ENCODE results near the gene NEGR1. TPM values are rescaled to one million over a fixed set of nuclear protein-coding genes. Genes with fewer than 3 reads are reported as not detected.

The NEGR1 gene
- total RNA-seq, 1 donor from 2014 or later = 9.7 TPM

DNA sequence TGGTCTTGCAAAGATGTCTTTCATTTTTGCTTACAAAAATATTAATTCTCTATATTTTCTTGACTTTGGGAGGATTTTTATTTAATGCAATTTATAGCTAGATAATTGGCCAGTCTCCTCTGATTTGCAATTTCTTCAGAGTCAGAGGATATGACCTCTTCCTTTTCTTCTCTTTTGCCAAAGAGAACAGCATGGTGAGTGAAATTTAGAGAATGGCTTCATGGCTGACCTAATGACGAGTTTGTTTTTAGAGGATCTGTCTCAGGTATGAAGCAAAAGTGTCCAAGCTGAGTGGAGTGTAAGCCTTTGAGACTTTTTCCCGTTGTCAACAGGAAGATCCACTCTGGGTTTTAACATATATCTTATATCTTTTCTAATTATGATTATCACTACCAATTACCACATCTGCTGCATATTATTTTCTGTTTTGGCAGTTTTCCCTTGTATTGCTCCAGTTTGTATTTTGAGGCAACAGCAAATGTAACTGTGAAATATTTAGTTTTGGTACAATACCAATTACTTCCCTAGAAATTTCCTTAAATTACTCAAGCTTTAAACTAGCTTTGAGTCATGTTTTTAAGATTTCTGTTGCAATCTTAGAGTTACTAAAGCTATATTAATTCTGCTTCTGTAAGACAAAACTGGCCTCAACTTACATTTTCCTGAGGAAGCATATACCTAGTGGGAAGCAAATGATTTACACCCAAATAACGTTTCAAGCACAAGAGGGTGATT lies 868.7 kb downstream of the NEGR1 start:
- H3K9me3 ChIP-seq (replicated peaks) = no peaks in the 10 kb centered on the region
- H3K27me3 ChIP-seq (ENCODE audit: low read depth) = no peaks in the 10 kb centered on the region
- intact Hi-C loops (cut with micrococcal nuclease) = no loop called here
- H3K27ac ChIP-seq (replicated peaks) = no peak overlapping the region
- H3K4me3 ChIP-seq = no peak overlapping the region
- DNase-seq = no peak
- TF ChIP-seq, protein P1, sequence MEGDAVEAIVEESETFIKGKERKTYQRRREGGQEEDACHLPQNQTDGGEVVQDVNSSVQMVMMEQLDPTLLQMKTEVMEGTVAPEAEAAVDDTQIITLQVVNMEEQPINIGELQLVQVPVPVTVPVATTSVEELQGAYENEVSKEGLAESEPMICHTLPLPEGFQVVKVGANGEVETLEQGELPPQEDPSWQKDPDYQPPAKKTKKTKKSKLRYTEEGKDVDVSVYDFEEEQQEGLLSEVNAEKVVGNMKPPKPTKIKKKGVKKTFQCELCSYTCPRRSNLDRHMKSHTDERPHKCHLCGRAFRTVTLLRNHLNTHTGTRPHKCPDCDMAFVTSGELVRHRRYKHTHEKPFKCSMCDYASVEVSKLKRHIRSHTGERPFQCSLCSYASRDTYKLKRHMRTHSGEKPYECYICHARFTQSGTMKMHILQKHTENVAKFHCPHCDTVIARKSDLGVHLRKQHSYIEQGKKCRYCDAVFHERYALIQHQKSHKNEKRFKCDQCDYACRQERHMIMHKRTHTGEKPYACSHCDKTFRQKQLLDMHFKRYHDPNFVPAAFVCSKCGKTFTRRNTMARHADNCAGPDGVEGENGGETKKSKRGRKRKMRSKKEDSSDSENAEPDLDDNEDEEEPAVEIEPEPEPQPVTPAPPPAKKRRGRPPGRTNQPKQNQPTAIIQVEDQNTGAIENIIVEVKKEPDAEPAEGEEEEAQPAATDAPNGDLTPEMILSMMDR (IDR thresholded peaks at IDR 0.05; ENCODE audit: borderline replicate concordance) = no peak
- no peaks in the 10 kb centered on the region for H3K36me3 ChIP-seq
- no peaks in the 10 kb centered on the region for H3K4me1 ChIP-seq

DNA sequence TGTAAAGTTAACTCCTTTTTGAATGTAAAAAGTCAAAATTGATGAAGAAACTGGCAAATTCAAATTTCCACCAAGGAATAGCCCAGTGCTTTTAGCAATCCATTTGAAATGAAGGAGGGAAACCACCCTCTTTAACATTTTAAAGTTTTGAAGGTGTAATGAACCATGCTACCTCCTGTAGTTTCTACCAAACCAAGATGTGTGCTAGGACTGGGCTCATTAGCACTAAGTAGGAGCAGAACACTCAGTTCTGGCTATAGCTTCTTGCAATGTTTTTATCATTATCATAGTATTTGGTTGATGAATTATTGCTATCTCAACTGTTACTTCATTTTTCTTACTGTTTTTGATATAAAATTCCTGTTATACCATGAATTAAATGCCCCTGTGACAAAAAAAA lies 882.3 kb downstream of the NEGR1 start:
- H3K27ac ChIP-seq (replicated peaks) = no peak overlapping the region
- no peaks in the 10 kb centered on the region for H3K27me3 ChIP-seq (ENCODE audit: low read depth)
- TF ChIP-seq, protein P1 (IDR thresholded peaks at IDR 0.05; ENCODE audit: borderline replicate concordance) = no peak
- DNase-seq = no peak
- no peak overlapping the region for H3K4me3 ChIP-seq
- no peaks in the 10 kb centered on the region for H3K4me1 ChIP-seq
- no peaks in the 10 kb centered on the region for H3K36me3 ChIP-seq
- peaks cover 2% of the 10 kb centered on the region for H3K9me3 ChIP-seq (replicated peaks)
- intact Hi-C loops (cut with micrococcal nuclease) = no loop called here

DNA sequence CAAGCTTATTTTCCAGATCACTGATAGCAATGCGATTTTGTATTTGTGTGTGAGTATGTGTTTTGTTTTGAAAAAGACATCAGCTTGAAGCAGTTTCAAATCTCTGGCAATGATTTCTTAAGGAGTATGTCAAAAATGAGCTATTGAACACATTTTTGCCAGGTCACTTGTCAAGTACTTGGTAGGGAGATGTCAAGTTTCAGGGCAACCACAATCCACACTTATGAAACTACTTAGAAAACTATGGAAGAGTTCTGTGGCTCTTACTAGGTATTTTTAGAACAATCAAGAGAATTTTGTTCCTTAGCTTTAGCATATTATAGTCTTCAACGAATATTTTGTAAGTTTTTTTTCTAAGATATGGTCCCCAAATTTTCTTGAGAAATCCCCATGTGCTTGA lies 882.7 kb downstream of the NEGR1 start:
- intact Hi-C loops (cut with micrococcal nuclease) = no loop called here
- Histone ChIP-seq H3K9me3 (replicated peaks) (peaks cover 5% of the 10 kb centered on the region), H3K27me3 (ENCODE audit: low read depth) (no peaks in the 10 kb centered on the region), H3K36me3 (no peaks in the 10 kb centered on the region), H3K4me1 (no peaks in the 10 kb centered on the region), H3K4me3 (no peak overlapping the region), H3K27ac (replicated peaks) (no peak overlapping the region)
- TF ChIP-seq, protein P1 (IDR thresholded peaks at IDR 0.05; ENCODE audit: borderline replicate concordance) = no peak
- no peak for DNase-seq

DNA sequence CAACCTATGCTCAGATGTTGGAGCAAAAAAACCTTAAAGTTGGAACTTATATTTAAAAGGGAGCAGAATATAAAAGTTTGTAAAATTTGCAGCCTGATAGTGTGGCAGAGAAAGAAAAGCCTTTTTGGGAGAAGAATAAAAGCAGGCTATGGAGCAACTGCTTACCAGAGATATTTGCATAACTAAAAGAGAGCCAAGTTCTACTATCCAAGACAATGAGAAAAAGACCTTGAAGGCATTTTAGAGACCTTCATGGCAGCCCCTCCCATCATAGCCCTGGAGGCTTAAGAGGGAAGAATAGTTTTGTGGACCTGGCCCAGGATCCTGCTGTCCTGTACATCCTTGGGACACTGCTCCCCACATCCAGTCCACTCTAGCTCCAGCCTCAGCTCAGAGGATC lies 889.0 kb downstream of the NEGR1 start:
- H3K27me3 ChIP-seq (ENCODE audit: low read depth) = no peaks in the 10 kb centered on the region
- no peaks in the 10 kb centered on the region for H3K4me1 ChIP-seq
- no peaks in the 10 kb centered on the region for H3K36me3 ChIP-seq
- TF ChIP-seq, protein P1 (IDR thresholded peaks at IDR 0.05; ENCODE audit: borderline replicate concordance) = no peak
- no peak for DNase-seq
- intact Hi-C loops (cut with micrococcal nuclease) = no loop called here
- no peak overlapping the region for H3K27ac ChIP-seq (replicated peaks)
- H3K4me3 ChIP-seq = no peak overlapping the region
- H3K9me3 ChIP-seq (replicated peaks) = peaks cover 42% of the 10 kb centered on the region

DNA sequence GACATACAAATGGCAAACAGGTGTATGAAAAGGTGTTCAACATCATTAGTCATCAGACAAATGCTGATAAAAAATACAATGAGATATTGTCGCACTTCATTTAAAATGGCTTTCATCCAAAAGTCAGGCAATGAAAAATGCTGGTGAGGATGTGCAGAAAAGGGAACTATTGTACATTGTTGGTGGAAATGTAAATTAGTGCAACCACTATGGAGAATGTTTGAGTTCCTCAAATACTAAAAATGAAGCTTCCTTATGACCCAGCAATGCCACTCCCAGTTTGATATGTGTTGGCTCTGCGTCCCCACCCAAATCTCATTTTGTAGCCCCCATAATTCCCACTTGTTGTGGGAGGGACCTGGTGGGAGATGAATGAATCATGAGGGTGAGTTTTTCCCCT lies 891.8 kb downstream of the NEGR1 start:
- H3K9me3 ChIP-seq (replicated peaks) = peaks cover 69% of the 10 kb centered on the region
- H3K4me1 ChIP-seq = no peaks in the 10 kb centered on the region
- TF ChIP-seq, protein P1 (IDR thresholded peaks at IDR 0.05; ENCODE audit: borderline replicate concordance) = no peak
- no peak overlapping the region for H3K27ac ChIP-seq (replicated peaks)
- intact Hi-C loops (cut with micrococcal nuclease) = no loop called here
- no peak for DNase-seq
- no peak overlapping the region for H3K4me3 ChIP-seq
- no peaks in the 10 kb centered on the region for H3K36me3 ChIP-seq
- no peaks in the 10 kb centered on the region for H3K27me3 ChIP-seq (ENCODE audit: low read depth)

Measured in left ventricle myocardium inferior (tissue), 1 donor.